H4 (cell line): ENCODE results near the gene NACC2. TPM values are rescaled to one million over a fixed set of nuclear protein-coding genes. Genes with fewer than 3 reads are reported as not detected.

ENCODE experiments used
- DNase-seq: peaks from one replicate; pipeline ENCODE4 v3.0.0-alpha.2; 2015; ENCODE audit warnings: low spot score
- total RNA-seq: library from RNA; depleted of rRNA; stranded (reverse); fragments of >200 nt; shearing (Covaris generic); gene quantifications from 2 replicates; pipeline ENCODE4 v1.2.3, GENCODE V29; 2014

Gene NACC2
- total RNA-seq, 1 experiment from 2014 or later, result 5.6 TPM

DNA sequence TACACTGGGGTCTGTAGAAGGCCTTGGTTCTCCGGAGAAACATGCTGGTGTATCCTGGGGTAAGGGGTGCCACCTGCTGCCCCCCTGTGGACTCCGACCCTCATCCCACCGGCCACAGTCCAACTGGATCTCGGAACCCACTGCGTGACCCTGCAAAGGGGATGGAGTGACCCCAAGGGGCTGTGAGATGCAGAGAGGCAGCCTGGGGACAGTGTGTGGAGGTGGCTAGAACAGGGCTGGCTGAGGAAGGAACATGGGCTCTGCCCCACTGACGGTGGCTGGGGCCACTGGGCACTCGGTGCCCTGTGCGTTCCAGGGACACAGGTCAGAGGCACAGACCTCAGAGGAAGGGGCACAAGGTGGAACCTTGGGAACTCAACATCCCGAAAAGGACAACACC, 2.3 kb downstream of the NACC2 start:
- DNase-seq, result no peak

GRCh38 chr9:136092353-136092650, 2.8 kb downstream of the NACC2 start:
- DNase-seq, result no peak

DNA sequence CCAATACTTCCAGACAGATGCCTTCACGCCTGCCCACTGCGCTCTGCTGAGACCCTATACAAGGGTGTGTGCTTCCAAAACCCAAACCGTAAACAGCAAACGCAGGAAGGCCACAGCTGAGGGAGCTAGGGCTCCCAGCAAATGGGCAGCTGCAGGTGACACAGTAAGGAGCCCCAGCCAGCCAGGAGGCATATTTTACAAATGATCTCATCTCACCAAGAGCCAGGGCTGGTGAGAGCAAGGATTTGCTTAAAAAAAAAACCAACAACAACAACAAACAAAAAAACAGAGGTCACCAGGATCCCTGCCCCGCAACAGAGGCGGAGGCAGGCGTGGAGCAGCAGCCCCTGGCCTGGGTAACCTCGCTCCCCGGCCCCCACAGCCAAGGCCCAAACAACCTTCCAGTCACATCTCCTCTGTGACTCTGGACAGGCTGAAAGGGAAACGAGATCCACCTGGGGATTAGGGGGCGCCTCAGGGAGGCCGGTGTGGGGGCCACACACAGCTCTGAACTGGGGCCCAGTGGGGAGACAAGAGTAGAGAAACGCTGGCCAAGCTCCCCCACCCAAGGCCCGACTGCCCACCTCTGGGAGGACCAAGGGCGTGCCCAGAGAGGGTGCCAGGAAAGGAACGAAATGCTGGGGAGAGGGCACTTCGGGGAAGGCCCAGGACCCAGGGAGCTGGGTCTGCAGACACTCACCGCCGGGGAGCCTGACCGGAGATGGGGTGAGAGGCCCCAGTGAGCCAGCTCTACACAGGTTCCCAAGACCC, 3.3 kb downstream of the NACC2 start:
- no peak for DNase-seq

DNA sequence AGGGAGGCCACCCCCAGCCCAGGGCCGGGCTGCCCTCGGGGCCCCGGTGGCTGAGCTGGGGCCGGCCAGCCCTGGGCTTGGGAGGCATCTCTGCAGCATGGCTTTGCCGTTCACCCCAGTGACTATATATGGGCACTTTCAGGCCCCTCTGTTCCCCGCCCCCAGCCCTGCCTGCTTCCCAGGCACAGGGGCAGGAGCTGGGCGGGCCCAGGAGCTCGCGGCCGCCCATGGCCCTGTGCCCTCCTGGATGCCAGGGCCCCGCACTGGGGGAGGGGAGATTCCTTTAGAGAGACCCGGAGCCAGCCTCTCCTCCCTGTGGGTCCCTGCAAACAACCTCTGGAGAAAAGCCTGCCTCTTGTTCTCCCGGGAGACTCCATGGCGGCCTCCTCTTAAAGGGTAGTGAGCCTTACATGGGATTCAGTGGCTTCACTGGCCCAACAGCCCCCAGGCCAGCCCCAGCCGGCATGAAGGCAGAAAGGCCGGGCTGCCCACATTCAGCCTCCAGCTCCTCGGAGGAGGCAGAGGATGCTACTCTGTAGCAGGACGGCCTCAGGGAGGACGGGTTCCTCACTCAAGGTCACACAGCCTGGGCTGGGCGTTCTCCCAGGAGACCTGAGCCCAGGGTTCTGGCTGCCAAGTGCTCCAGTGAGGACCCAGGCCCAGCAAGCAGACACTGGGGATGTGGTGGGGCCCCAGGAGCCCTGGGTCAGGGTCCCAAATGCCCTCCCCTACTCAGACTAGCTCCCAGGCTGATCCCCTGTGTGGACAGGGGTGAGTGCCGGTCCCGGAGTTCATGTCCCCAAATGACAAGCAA, 4.1 kb downstream of the NACC2 start:
- DNase-seq, result no peak

DNA sequence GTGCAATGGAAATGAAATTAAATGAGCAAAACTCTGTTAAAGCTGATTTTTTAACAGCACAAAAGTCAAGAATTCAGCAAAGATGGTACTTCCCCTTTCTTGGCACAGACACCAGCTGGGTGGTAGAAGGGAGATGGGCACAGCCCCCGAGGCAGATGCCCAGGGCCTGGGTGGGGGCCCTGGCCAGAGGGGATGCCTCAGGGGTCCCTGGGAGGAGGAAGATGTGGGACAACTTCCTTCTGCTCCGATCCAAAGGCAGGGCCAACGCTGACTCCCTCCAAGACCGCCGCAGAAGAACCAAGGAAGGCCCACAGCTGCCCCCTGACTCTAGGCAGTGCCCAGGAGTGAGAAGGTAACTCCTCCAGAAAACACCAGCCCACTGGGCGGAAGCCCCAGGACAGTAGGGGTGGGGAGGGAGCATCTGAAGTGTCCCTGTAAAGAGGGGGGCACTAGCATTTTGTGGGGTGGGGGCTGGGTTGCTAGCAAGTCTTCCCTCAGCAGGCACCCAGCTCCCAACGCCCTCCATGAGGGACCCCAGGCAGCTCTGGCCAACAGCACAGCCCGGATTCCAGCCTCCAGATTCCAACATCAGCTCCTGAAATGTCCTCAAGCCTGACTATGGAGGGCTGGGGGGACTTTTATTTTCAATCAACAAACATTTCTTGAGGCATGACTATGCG, 4.9 kb downstream of the NACC2 start:
- DNase-seq, result no peak

DNA sequence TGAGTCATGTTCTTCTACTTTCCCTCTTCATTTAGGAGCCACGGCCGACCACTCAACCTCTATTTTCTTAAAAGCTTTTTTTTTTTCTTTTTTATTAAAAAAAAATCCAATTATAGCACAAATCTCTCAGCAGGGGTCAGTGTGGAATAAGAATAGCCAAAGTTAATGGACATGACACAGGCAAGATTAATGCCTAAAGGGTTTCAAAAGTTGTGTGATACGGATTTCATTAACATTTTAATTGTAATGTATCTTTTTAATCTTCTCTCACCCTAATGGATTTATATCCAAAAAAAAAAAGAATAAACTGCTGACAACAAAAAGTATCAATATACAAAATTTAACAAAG, 5.4 kb downstream of the NACC2 start:
- no peak for DNase-seq

- no peak for DNase-seq
Observed at GRCh38 chr9:136088939-136089696, 6.0 kb downstream of the NACC2 start.

DNA sequence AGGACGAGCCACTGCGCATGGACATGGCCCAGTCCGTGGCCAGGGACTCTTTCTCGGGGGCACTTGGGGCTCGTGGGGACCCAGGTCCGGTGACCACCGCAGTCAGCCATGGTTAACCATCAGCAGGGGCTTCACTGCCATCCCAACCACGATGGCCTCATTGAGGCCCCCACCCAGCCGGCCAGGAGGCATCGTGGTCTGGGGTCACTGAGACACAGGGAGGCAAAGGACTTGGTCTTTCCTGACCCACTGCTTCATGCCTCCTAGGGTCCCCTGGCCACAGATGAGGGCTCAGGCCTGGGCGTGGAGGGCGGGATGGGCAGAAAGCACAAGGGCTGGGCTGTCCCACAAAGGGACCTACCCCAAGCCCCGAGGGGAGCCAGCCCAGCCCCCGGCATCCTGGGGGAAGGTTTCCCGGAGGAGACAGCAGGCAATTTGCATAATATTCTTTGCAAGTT, 6.6 kb downstream of the NACC2 start:
- no peak for DNase-seq

- no peak for DNase-seq
Observed at GRCh38 chr9:136087741-136088480, 7.2 kb downstream of the NACC2 start.

DNA sequence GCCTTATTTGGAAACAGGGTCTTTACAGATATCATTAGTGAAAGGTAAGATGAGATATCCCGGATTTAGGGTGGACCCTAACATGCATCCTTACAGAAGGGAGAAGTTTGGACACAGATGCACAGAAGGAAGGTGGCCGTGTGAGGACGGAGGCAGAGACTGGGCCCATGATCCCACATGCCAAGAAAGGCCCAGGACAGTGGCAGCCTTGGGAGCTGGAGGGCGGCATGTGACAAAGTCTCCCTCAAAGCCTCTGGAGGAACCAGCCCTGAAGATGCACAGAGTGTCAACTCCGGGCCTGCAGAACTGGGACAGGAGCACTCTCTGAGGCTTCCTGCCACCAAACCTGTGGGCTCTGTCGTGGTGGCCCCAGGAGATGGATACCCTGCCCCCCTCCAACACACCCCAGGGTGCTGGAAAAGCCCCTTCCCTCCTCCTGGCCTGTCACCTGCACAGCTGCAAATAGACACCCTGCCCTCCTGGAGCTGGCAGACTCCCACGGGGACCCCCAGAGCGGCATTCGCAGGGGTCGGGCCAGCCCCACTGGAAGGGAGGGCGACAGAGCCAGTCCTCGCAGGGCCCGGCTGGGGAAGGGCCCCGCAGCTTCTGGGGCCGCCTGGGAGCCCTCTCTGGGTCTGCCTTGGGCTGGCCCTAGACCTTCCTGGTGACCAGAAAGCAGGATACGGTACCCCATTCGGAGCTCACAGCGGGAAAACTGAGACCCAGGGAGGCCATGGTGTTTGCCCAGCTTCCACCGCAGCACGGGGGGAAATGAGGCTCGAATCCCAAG, 7.9 kb downstream of the NACC2 start:
- no peak for DNase-seq

- no peak for DNase-seq
Observed at GRCh38 chr9:136086213-136086881, 8.7 kb downstream of the NACC2 start.

DNA sequence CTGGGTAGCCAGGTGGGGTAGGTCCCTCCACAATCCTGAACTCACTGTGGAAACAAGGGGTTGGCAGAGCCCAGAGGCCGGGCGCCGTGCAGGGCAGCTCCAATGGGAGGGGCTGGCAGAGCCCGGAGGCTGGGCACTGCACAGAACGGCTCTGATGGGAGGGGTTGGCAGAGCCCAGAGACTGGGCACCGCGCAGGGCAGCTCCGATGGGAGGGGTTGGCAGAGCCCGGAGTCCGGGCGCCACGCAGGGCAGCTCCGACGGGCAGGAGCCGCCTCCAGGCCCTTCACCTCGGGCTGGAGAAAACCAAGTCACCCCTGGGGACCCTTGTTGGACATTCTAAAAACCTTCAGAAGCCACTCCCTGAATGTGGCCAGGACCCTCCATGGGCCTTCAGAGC, 9.3 kb downstream of the NACC2 start:
- no peak for DNase-seq

- DNase-seq, result no peak
Observed at GRCh38 chr9:136084063-136084944, 10.8 kb downstream of the NACC2 start.

DNA sequence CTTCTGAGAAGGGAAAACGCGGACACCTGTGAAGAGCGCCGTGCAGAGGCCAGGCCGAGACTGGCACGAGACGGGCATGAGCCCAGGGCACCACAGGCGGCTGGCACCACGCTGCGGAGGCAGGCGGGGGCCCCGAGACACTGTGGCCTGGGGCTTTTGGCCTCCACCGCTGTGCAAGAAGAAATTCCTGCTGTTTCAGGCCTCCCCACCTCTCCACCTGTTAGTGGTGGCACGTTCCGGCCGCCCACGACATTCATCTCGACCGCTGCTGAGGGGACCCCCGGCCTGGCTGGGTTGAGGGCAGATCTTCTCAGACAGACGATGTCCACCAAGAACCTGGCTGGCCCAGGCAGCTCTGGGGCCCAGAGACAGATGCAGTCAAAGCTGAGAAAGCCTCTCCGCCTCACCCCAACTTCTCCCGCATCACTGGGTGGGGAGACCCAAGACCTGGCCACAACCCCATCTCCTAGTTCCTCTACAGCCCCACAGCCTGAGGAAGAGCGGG, 11.5 kb downstream of the NACC2 start:
- DNase-seq, result no peak

GRCh38 chr9:136082496-136083361, 12.4 kb downstream of the NACC2 start:
- DNase-seq, result no peak

GRCh38 chr9:136081826-136082495, 13.1 kb downstream of the NACC2 start:
- no peak for DNase-seq
